Neural cell (in vitro differentiated cells): ENCODE results near the gene ERLIN1.

Experiments
- CTCF ChIP-seq: fragments of 450-650 bp; IDR thresholded peaks from 2 replicates; pipeline ENCODE4 v1.5.1; 2014; ENCODE audit warnings: antibody characterized with exemption, mild to moderate bottlenecking, moderate library complexity; ENCODE audit not compliant: poor library complexity, severe bottlenecking
- EP300 ChIP-seq: fragments of 450-650 bp; conservative IDR thresholded peaks from 2 replicates; pipeline ENCODE4 v1.6.1; 2014; ENCODE audit warnings: antibody characterized with exemption, mild to moderate bottlenecking, moderate library complexity; ENCODE audit not compliant: poor library complexity, severe bottlenecking
- EZH2 ChIP-seq: fragments of 200-600, 300-800 bp; shearing (Covaris generic), sonication (generic); IDR thresholded peaks from 2 replicates; pipeline ENCODE4 v1.6.1; 2014; ENCODE audit warnings: antibody characterized with exemption, low read length, borderline replicate concordance, mild to moderate bottlenecking; ENCODE audit not compliant: insufficient read depth, poor library complexity, severe bottlenecking
- MXI1 ChIP-seq: fragments of 450-650 bp; conservative IDR thresholded peaks from 2 replicates; pipeline ENCODE4 v1.6.1; 2014; ENCODE audit warnings: antibody characterized with exemption, mild to moderate bottlenecking; ENCODE audit not compliant: poor library complexity, severe bottlenecking
- POLR2AphosphoS5 ChIP-seq: IDR thresholded peaks from 2 replicates; pipeline ENCODE4 v1.6.1; 2012
- RAD21 ChIP-seq: fragments of 450-650 bp; conservative IDR thresholded peaks from 2 replicates; pipeline ENCODE4 v1.6.1; 2014; ENCODE audit warnings: antibody characterized with exemption, mild to moderate bottlenecking, moderate library complexity
- REST ChIP-seq: IDR thresholded peaks from 2 replicates; pipeline ENCODE4 v1.6.1; 2012; ENCODE audit warnings: borderline replicate concordance
- SMC3 ChIP-seq: fragments of 450-650 bp; conservative IDR thresholded peaks from 2 replicates; pipeline ENCODE4 v1.6.1; 2014; ENCODE audit warnings: antibody characterized with exemption, mild to moderate bottlenecking, moderate library complexity; ENCODE audit not compliant: poor library complexity
- TAF1 ChIP-seq: IDR thresholded peaks from 2 replicates; pipeline ENCODE4 v1.6.1; 2012; ENCODE audit warnings: low read depth

GRCh38 chr10:100229819-100230422 lies 44.1 kb upstream of the ERLIN1 start:
- TF ChIP-seq CTCF: no peak
- no peak for TF ChIP-seq MXI1
- TF ChIP-seq REST: no peak
- no peak for TF ChIP-seq POLR2AphosphoS5
- no peak for TF ChIP-seq RAD21
- TF ChIP-seq EP300: no peak
- no peak for TF ChIP-seq EZH2
- no peak for TF ChIP-seq TAF1
- no peak for TF ChIP-seq SMC3
